Superior temporal gyrus (tissue), 1 donor: Measurements from ENCODE around the gene CDR2.
"Not testable (repeated sequence)": the region's sequence is repeated elsewhere in the genome, so short reads cannot be mapped to it uniquely, and the experiment has no call there.

Source experiments
- DNase-seq: peaks from one replicate; pipeline ENCODE4 v3.0.0-alpha.2; 2016; ENCODE audit errors: extremely low spot score

CDR2 gene

DNA sequence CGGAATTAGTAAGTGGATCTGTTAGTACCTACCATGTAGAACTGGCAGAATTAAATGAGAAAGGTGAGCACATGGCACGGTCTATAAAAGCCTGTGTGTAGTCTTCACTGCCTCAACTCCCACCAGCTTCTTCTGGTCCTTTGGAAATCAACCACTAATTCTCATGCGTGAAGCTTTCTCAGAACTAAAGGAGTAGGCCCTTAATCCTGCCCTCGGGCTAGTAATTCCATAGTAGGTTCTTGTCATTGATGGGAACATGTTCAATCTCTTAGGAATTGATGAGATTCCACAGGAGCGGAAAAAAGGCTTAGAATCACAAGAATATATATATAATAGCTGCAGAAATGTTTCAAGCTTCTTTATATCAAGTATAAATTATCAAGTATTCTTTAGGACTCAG lies 21.7 kb downstream of the CDR2 start:
- no peak for DNase-seq

DNA sequence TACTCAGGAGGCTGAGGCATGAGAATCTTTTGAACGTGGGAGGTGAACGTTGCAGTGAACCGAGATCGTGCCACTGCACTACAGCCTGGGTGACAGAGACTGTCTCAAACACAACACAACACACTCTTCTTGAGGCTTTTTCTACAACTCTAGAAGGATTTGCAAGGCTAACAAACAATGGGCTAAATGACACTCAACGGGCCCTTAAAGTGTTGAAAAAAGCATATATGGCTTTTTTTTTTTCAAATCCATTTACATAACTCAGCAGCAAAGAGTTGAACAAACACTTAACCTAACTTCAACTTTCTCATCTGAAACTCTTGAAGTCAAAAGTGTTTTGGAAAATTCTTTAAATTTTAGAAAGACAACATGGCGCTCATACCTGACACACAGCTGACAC lies 22.3 kb downstream of the CDR2 start:
- DNase-seq = no peak

DNA sequence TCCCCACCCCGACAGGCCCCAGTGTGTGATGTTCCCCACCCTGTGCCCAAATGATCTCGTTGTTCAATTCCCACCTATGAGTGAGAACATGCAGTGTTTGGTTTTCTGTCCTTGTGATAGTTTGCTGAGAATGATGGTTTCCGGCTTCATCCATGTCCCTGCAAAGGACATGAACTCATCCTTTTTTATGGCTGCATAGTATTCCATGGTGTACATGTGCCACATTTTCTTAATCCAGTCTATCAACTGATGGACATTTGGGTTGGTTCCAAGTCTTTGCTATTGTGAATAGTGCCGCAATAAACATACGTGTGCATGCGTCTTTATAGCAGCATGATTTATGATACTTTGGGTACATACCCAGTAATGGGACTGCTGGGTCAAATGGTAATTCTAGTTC lies 23.4 kb downstream of the CDR2 start:
- DNase-seq = not testable (repeated sequence)

DNA sequence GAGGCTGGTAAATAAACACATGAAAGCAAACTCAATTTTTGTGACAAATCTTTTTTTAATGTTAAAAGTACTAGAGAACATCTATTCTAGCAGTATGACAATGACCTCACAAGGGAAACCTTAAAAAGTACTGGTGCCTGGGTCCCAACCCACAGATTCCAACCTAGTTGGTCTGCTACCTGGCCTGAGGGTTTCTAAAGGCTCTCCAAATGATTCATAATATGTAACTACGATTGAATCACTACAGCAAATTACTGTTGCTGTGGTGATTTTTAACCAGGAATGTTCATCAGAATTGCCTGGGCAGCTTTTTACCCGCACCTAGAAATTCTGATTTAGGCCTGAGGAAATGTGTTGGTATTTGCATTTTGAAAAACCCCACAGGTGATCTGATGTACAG lies 26.1 kb downstream of the CDR2 start:
- DNase-seq = no peak

DNA sequence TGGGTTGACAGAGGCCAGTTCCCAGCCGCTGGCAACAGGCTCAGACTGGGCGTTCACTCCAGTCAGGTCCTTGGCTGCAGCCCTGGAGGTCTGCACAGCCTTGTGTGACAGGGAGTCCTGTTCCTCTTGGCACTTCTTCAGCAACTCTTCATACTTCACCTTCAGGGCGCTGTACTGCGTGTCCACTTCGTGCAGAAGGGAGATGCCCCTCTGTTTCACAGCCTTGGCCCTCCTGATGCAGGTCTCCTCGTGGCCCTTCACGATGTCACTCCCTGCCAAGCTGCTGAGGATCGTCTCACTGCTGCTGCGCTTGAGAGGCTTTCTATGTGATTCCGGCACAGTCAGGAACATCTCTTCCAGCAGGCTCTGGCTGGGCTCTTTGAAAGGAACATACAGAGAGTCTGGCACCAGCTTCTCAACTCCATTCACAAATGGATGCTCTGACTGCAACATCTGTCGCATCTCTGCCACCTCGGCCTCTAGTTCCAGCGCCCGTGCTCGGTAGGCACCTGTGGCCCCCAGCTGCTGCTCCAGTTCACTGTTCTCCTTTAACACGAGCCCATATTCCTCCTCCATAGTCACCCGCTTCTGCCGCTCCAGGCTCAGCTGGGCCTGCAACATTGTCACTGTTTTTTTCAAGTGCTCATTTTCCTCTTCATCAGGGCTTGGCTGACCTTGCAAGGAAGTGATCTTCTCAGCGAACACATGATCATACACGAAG lies 27.2 kb downstream of the CDR2 start:
- no peak for DNase-seq

DNA sequence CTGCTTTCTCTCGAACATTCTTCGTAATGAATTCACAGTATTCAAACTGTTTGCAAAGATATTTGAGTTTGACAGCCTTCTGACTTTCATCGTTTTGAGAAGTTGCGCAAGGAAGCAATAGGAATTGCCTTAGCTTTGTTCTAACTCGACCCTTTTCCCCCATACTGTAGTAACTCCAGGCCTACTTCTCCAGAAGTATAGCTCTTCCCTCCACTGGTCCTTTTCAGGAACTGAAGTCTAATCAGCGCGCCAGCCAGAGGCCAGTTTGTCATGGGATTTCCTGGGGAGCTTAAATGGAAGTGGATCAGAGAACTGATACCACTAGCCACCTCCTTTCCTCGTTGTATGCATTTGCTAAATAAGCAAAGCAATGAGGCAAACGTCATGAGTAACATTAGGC lies 27.9 kb downstream of the CDR2 start:
- DNase-seq = no peak

DNA sequence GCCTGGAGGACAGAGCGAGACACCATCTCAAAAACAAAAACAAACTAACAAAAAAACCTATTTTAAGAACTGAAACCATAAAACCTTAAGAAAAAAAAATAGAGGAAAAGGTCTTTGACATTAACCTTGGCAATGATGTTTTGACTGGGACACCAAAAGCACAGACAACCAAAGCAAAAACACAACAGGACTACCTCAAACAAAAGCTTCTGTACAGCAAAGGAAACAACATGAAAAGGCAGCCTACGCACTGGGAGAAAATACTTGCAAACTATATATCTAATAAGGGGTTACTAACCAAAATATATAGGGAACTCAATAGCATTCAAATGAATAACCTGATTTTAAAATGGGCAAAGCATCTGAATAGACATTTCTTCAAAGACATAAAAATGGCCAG lies 32.3 kb downstream of the CDR2 start:
- DNase-seq = no peak

DNA sequence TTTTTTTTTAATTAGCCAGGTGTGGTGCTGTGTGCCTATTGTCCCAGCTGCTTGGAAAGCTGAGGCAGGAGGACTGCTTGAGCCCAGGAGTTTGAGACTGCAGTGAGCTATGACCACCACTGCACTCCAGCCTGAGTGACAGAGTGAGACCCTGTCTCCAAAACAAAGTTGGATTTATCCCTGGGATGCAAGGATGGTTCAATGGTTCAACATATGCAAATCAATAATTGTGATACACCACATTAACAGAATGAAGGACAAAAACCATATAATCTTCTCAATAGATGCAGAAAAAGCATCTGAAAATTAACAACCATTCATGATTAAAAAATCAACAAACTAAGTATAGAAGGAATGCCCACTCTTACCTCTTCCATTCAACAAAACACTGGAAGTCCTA lies 33.5 kb downstream of the CDR2 start:
- DNase-seq = no peak

DNA sequence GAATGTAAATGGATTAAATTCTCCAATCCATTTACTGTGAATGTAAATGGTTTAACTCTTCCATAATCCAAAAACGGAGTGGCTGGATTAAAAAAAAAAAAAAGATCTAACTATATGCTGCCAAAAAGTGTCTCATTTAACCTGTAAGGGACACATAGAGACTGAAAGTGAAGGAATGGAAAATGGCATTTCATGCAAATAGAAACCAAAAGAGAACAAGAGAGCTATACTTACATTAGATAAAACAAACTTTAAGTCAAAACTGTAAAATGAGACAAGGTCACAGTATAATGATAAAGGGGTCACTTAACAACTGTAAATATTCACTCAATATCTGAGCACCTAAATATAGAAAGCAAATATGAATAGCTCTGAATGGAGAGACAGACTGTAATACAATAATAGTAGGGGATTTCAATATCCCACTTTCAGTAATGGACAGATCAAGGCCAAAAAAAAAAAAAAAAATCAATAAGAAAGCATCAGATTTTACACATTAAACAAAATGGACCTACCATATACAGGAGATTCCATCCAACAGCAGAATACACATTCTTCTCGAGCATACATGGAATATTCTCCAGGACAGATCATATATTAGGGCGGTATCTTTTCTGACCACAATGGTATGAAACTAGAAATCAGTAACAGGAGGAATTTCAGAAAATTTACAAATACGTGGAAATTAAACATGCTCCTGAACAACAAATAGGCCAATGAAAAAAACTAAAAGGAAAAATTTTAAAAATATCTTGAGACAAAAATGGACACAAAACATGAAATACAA lies 36.4 kb downstream of the CDR2 start:
- no peak for DNase-seq

DNA sequence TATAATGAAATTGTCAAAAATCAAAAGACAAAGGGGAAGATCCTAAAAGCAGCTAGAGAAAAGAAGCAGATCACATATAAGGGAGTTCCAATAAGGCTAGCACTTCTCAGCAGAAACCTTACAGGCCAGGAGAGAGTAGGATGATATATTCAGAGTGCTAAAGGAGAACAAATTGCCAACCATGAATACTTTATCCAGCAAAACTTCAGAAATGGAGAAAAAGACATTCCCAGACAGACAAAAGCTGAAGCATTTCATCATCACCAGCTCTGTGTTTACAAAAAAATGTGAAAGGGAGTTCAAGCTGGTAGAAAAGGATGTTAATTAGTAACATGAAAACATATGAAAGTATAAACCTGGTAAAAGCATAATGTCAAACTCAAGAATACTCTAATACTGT lies 37.4 kb downstream of the CDR2 start:
- no peak for DNase-seq

DNA sequence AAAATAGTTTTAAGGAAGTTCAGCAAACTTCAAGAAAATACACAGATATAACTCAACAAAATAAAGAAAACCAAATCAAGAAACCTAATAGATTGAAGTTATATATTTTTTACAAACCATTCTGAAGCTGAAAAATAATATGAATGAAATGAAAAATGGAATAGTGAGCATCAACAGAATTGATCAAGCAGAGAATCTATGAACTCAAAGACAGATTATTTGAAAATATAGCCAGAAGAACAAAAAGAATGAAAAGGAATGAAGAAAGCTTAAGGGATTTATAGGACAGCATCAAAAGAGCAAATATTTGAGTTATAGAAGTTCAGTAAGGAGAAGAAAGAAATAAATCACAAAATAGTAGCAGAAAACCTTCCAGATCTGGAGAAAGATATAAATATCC lies 37.8 kb downstream of the CDR2 start:
- no peak for DNase-seq

DNA sequence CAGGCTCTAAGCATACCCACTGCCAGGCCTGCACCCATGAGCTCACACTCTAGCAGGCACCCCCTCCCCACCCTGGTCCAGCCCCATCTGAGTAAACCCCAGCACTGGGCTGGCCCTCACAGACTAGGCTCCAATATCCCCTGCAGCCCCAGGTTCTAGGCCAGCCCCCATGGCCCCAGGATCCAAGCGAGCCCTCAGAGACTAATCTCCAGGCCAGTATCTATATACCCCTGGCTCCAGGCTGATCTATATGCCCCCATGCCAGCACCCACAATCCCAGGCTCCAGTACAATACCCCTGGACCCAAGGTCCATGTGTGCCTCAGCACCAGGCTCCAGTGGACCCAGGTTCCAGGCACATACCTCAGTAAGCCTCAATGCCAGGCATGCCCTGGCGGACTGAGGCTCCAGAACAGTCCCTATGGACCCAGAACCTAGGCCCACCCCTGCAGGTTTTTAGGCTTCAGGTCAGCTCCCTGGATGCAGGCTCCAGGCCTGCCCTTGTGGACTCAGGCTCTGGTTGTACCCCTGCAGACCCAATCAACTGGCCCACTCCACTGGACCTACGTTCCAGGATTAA lies 38.7 kb downstream of the CDR2 start:
- no peak for DNase-seq

DNA sequence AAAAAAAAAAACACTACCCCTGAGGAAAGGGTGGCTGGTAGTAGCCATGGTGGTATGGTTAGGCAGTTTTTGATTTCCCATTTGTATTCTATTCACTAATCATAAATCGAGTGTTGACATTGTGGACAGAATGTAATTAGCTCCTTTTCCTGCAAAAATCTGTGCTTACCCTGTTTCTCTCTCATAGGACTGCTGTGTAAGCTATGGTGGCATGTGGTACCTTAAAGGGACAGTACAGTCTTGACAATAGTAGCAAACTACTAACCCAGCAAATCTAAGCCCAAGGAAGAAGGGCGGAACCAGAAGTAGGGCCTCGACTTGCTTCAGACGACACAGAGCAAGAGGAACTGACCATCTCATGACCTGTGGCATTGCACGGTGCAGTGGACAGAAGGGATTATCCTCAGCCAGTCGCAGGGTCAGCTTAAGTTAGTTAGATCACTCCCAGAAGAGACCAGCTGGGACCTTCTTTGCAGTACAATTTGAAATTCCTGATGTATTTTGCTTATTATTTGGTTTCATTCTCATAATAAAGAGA lies 40.9 kb downstream of the CDR2 start:
- DNase-seq = no peak

DNA sequence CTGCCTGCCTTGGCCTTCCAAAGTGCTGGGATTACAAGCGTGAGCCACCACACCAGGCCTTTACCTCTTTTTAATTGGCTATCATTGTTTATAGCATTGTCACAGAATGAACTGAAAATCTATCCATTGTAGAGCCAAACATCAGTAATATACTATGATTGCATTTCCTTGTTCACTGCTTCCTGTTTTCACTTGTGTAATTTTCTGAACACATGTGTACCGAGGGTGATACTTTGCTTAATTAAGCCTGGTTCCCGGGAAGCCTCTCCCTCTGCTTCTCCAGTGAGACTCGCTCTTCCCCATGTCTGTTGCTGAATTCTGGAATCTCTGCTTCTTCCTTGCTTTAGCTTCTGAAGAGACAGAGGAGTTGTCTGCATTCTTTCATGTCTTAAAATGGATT lies 44.1 kb downstream of the CDR2 start:
- no peak for DNase-seq

DNA sequence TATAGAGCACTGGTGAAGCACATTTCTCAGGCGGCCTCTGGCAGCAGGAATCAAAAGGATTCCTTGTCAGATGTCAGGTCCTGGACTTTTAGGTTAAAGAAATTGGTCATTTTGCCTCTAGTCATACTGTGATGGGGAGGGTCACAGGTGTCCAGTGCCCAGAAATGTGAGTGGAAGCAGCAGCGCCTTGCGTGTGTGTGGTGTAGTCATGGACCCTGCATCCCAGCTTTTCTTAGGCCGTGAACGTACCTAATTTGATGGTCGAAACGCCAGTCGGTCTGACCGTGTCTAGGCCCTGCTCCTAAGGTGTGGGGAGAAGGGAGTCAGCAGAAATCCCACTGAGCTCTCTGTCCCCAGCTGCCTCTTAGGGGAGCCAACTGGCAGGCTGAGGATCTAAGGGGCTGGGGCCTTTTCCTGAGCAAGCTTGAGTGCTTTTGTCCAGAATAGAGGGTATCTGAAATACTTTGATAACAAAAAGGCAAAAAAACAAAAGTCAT lies 45.2 kb downstream of the CDR2 start:
- DNase-seq = no peak

DNA sequence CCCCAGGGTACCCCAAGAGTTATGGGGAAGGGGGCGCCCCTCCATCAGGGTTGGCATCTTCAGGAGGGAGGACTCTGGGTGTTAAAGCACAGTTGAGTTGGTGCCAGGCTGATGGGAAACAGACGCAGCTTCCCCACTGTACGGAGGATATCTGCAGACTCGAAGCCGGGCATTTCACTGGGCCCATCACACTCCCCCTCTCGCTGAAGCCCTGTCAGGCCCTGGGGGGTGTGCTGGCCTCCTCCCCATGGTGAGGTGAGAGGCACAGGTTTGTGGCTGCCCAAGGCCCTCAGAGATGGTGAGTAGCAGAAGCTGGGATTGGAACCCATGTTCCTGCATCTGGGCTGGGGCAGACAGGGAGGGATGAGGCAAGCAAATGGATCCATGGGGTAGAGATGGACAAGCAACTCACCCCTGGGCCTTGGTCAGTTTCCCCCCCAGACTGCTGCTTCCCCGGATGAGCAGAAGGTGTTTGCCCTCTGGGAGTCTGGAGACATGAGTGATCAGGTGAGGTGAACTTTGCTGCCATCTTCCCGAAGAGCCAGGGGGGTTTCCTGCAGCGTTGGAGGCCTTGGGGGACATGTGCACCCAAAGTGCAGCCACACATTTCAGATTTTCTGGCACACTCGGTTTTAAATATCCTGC lies 46.2 kb downstream of the CDR2 start:
- no peak for DNase-seq

DNA sequence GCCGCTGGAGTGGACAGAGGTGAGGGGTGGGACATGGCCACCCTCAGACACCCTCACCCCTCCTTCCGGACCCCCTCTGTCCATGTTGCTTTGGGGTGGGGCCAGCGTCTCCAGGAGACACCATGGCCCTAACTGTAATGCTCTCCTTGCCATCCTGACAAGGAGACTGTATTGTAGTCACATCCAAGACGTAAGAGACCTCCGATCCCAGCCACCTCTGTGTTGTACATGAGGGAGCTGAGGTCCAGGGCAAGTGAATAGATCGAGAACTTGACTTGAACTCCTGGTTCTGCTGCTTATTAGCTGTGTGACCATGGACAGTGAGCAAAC lies 47.0 kb downstream of the CDR2 start:
- no peak for DNase-seq

DNA sequence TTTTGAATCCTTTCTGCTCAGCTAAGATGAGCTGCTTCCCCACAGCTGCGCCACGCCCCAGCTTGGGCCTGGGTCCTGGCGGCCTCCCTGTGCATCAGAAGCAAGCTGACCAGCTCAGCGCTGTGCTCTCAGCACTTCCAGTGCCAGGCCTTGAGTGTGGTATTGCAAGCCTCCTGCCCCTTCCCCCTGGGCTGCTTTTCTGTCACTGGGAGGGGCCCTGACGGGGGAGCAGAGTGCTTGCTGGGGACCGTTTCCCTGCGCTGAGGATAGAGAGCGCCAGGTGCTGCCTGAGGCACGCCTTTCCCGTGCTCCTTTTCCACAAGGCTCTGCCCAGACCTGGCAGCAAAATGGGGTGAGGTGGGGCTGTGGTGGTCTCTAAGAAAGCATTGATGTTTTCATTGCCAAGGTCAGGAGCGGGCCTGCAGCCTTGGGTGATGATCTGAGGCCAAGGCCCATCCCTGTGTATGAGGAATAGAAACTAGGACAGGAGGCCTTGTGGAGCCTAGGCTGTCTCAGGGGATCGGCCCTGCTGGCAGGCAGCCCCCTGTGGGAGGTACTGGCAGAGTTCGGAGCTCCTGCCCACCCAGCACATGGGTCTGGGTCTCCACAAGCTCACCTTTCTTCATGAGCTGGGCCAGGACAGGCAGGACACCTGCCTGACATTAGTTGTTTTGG lies 47.5 kb downstream of the CDR2 start:
- no peak for DNase-seq

DNA sequence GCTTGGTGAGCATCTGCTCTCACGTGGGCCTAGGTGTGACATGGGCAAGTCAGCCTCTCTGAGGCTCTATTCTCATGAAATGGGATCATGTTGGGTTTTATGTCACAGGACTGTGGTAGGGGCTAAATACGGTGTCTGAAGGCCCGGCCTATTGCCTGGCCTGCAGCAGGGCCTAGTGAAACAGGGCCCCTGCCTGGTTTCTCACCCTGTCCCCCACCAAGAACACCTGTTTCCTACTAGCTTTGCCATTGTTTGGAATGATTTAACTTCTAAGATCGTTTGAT lies 48.1 kb downstream of the CDR2 start:
- no peak for DNase-seq

DNA sequence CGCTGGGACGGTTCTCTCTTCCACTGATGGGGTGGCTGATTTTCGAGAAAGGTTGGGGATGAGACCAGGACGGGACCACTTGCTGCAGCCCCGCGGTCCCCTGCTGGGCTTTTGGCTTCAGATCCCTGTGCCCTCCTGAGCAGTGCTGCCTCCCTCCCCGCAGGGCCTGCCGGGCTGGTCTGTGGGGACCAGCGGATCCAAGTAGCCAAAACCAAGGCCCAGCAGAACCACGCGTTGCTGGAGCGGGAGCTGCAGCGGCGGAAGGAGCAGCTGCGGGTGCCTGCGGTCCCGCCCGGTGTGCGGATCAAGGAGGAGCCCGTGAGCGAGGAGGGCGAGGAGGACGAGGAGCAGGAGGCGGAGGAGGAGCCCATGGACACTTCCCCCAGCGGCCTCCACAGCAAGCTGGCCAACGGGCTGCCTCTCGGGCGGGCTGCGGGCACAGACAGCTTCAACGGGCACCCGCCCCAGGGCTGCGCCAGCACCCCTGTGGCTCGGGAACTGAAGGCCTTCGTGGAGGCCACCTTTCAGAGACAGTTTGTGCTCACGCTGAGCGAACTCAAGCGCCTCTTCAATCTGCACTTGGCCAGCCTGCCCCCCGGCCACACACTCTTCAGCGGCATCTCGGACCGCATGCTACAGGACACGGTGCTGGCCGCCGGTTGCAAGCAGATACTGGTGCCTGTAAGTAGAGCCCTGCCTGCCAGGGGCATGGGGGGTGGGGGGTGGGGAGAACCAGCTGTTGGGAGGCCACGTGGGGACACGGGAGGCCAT lies 48.6 kb downstream of the CDR2 start:
- DNase-seq = no peak
